Upper lobe of right lung (tissue), 1 donor: ENCODE data around the gene ZBTB39. TPM values are rescaled to one million over a fixed set of nuclear protein-coding genes. Genes with fewer than 3 reads are reported as not detected.

Experiments used
- ATAC-seq: fragments of 200-7000 bp; cut with Tn5 transposase; one replicate; pipeline ENCODE4 v1.9.1; 2020; ENCODE audit warnings: mild to moderate bottlenecking, moderate library complexity
- DNase-seq: peaks from one replicate; pipeline ENCODE4 v3.0.0-alpha.2; 2020
- H3K27ac ChIP-seq: fragments of 200-600 bp; one replicate; pipeline ENCODE4 v1.8.0; 2022
- H3K27me3 ChIP-seq: fragments of 200-600 bp; one replicate; pipeline ENCODE4 v1.8.0; 2022; ENCODE audit warnings: mild to moderate bottlenecking
- H3K36me3 ChIP-seq: fragments of 200-600 bp; one replicate; pipeline ENCODE4 v1.8.0; 2022
- H3K4me1 ChIP-seq: fragments of 200-600 bp; one replicate; pipeline ENCODE4 v1.8.0; 2022
- H3K4me3 ChIP-seq: fragments of 200-600 bp; one replicate; pipeline ENCODE4 v1.8.0; 2022; ENCODE audit warnings: mild to moderate bottlenecking
- H3K9me3 ChIP-seq: fragments of 200-600 bp; one replicate; pipeline ENCODE4 v1.8.0; 2022
- intact Hi-C: fragments of 100-400 bp; cut with DNase I; formaldehyde crosslinking; loops from one replicate; pipeline ENCODE4 v1.11.0; 2022
- total RNA-seq: library from RNA; stranded (reverse); fragmentation: NEBNext Ultra II Directional; extraction: Animal tissue kit (Norgen Biotek cat#: 25700); gene quantifications from one replicate; pipeline ENCODE4 v1.2.1, GENCODE V29; 2021
- TF ChIP-seq, protein P1 (sequence below): fragments of 200-600 bp; IDR thresholded peaks from one replicate; pipeline ENCODE4 v1.8.0; 2022; ENCODE audit warnings: antibody characterized with exemption
- donor health status: DM: no; HTN: yes; CAD: no; lungs with severe emphysema.

ZBTB39 gene
- total RNA-seq, 1 donor from 2014 or later, result 7.2 TPM

- intact Hi-C loops, result no loop called here
- no peaks in the 10 kb centered on the region for H3K4me1 ChIP-seq
- no peaks in the 10 kb centered on the region for H3K9me3 ChIP-seq
- TF ChIP-seq, protein P1, sequence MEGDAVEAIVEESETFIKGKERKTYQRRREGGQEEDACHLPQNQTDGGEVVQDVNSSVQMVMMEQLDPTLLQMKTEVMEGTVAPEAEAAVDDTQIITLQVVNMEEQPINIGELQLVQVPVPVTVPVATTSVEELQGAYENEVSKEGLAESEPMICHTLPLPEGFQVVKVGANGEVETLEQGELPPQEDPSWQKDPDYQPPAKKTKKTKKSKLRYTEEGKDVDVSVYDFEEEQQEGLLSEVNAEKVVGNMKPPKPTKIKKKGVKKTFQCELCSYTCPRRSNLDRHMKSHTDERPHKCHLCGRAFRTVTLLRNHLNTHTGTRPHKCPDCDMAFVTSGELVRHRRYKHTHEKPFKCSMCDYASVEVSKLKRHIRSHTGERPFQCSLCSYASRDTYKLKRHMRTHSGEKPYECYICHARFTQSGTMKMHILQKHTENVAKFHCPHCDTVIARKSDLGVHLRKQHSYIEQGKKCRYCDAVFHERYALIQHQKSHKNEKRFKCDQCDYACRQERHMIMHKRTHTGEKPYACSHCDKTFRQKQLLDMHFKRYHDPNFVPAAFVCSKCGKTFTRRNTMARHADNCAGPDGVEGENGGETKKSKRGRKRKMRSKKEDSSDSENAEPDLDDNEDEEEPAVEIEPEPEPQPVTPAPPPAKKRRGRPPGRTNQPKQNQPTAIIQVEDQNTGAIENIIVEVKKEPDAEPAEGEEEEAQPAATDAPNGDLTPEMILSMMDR, result no peak
- no peaks in the 10 kb centered on the region for H3K27me3 ChIP-seq
- no peak overlapping the region for H3K27ac ChIP-seq
- DNase-seq (no peak), ATAC-seq (no peak)
- no peak overlapping the region for H3K4me3 ChIP-seq
- no peaks in the 10 kb centered on the region for H3K36me3 ChIP-seq
These were observed 53.0 kb downstream of the ZBTB39 start for GRCh38 chr12:56953314-56953713.

GRCh38 chr12:56951582-56952339 lies 54.6 kb downstream of the ZBTB39 start:
- no peak for DNase-seq
- Histone ChIP-seq H3K27me3 (no peaks in the 10 kb centered on the region), H3K36me3 (no peaks in the 10 kb centered on the region), H3K4me3 (no peak overlapping the region), H3K9me3 (no peaks in the 10 kb centered on the region), H3K27ac (no peak overlapping the region), H3K4me1 (no peaks in the 10 kb centered on the region)
- intact Hi-C loops, result no loop called here
- TF ChIP-seq, protein P1, result no peak
- no peak for ATAC-seq

GRCh38 chr12:56948881-56949280 lies 57.5 kb downstream of the ZBTB39 start:
- H3K4me3 ChIP-seq, result no peak overlapping the region
- no peaks in the 10 kb centered on the region for H3K9me3 ChIP-seq
- TF ChIP-seq, protein P1, result no peak
- no peaks in the 10 kb centered on the region for H3K4me1 ChIP-seq
- intact Hi-C loops, result no loop called here
- ATAC-seq, result no peak
- no peaks in the 10 kb centered on the region for H3K36me3 ChIP-seq
- no peak overlapping the region for H3K27ac ChIP-seq
- no peaks in the 10 kb centered on the region for H3K27me3 ChIP-seq
- DNase-seq, result no peak

Other genes with a start within 250 kb of the ZBTB39 start
- 67.4 TPM for gene HSD17B6, start 243.2 kb downstream of the ZBTB39 start, total RNA-seq
- gene SDR9C7, start 72.1 kb downstream of the ZBTB39 start, total RNA-seq, result not detected
- gene RDH16, start 48.9 kb downstream of the ZBTB39 start, total RNA-seq, result 0.32 TPM
- not detected for gene TAC3, start 10.0 kb upstream of the ZBTB39 start, total RNA-seq
- 1.4 TPM for gene MYO1A, start 43.6 kb upstream of the ZBTB39 start, total RNA-seq
- 14.1 TPM for gene NEMP1, start 72.2 kb upstream of the ZBTB39 start, total RNA-seq
- gene NAB2, start 82.6 kb upstream of the ZBTB39 start, total RNA-seq, result 37.3 TPM
- 230 TPM for gene STAT6, start 104.8 kb upstream of the ZBTB39 start, total RNA-seq
- gene LRP1, start 121.9 kb upstream of the ZBTB39 start, total RNA-seq, result 261 TPM
- gene LRP1-AS, start 141.1 kb upstream of the ZBTB39 start, total RNA-seq, result not detected
- gene NXPH4, start 210.2 kb upstream of the ZBTB39 start, total RNA-seq, result not detected
- 59.2 TPM for gene SHMT2, start 223.2 kb upstream of the ZBTB39 start, total RNA-seq
- gene STAC3, start 244.6 kb upstream of the ZBTB39 start, total RNA-seq, result 6.0 TPM